ENCODE results near the gene XYLT2. TPM values are rescaled to one million over a fixed set of nuclear protein-coding genes. Genes with fewer than 3 reads are reported as not detected.

XYLT2 gene
- total RNA-seq, 1 experiment from 2014 or later = 26.4 TPM

DNA sequence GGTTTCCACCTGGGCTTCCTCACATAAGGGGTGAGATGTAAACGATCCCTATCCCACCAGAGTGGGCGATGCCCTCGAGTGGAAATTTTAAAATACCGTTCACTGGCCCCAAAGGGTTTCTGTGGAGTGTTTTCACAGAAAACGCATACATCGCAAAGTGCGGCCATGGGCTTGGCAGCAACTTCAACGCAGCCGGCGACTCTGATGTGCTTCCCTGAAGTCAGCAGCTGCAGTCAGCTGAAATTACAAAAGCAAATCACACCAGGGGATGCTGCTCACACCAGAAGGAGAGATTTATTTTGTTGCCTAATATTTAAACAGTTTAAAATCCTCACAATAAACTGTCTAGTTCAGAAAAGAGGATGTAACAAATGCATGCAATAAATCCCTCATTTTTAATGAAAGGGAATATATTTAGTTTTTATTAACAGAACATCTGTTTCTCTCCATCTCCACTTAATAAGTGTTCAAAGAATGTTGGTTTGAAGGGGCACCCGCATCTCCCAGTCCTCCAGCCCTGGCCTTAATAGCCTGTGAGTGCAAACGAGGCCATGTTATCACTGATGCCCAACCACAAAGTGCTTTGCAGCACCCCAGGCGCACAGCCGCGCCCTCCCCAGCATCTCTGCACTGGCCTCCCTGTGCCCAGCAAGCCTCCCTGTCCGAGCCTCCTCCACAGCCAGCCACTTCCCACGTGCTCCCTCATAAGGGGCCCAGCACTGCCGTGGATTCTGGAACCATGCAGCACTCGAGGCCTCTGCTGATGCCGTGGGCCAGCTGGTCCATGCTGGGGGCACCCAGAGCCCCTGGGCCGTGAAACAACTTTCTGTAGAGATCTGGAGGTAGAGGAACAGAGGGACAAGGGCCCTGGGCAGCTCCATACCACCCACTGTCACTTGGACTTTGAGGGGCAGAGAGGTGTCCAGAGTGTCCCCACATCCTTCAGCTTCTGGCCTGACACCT, 17.3 kb upstream of the XYLT2 start:
- Mint-ChIP-seq H3K9me3 (no peaks in the 10 kb centered on the region), H3K27me3 (ENCODE audit: low read depth) (peaks cover 5% of the 10 kb centered on the region), H3K36me3 (ENCODE audit: insufficient read depth in 1 of 3, low read depth in 3 of 3) (no peaks in the 10 kb centered on the region), H3K27ac (no peak overlapping the region), H3K4me1 (peaks cover 11 to 14% of the 10 kb centered on the region in 2 experiments), H3K4me3 (no peak overlapping the region)
- no peak overlapping the region for H3T11ph ChIP-seq (ENCODE audit: low read length)
- peaks cover 2% of the 10 kb centered on the region for H4K20me1 ChIP-seq (ENCODE audit: control insufficient read depth, insufficient read depth, insufficient read length)
- no peak overlapping the region for H4K5ac ChIP-seq (ENCODE audit: insufficient read length, low read depth, low read length)
- no peak overlapping the region for H2AFZ ChIP-seq (ENCODE audit: low read length)
- H3K23me2 ChIP-seq (ENCODE audit: insufficient read length, low read depth, low read length, poor library complexity, severe bottlenecking) = no peaks in the 10 kb centered on the region
- H3K9me3 ChIP-seq (ENCODE audit: control insufficient read depth, low read depth, low read length) = no peaks in the 10 kb centered on the region
- H3K4ac ChIP-seq (ENCODE audit: low read depth, low read length) = no peak overlapping the region
- no peak overlapping the region for H2BK15ac ChIP-seq (ENCODE audit: low read depth, low read length)
- no peak overlapping the region for H4K8ac ChIP-seq (replicated peaks; ENCODE audit: insufficient read length, low read depth, low read length)
- H3K27ac ChIP-seq (ENCODE audit: insufficient read length, low read depth, low read length) = no peak overlapping the region
- no peak overlapping the region for H2BK20ac ChIP-seq (ENCODE audit: low read depth, low read length, poor library complexity, severe bottlenecking)
- no peak overlapping the region for H3K9ac ChIP-seq (ENCODE audit: extremely low read depth, insufficient read length, low read length)
- H3K27me3 ChIP-seq (ENCODE audit: insufficient read depth, low read length) = no peaks in the 10 kb centered on the region
- no peak overlapping the region for H3K56ac ChIP-seq (ENCODE audit: insufficient read length, low read depth, low read length)
- no peak overlapping the region for H3K23ac ChIP-seq (ENCODE audit: insufficient read length, low read depth, low read length)
- no peak overlapping the region for H2BK12ac ChIP-seq (ENCODE audit: insufficient read length, low read depth, low read length)
- no peaks in the 10 kb centered on the region for H3K79me1 ChIP-seq (ENCODE audit: insufficient read depth, low read depth, low read length, poor library complexity, severe bottlenecking)
- H2BK120ac ChIP-seq (ENCODE audit: low read depth, low read length, poor library complexity, severe bottlenecking) = no peak overlapping the region
- no peak overlapping the region for H3K18ac ChIP-seq (ENCODE audit: insufficient read length, low read depth, low read length)
- H3K79me2 ChIP-seq (ENCODE audit: insufficient read depth, low read length) = no peaks in the 10 kb centered on the region
- H2AK5ac ChIP-seq (ENCODE audit: insufficient read length, low read length) = no peak overlapping the region
- H3K4me1 ChIP-seq (ENCODE audit: insufficient read depth, low read length) = no peaks in the 10 kb centered on the region
- H2BK5ac ChIP-seq (ENCODE audit: insufficient read length, low read length) = no peak overlapping the region
- no peak for DNase-seq
- no peak overlapping the region for H4K91ac ChIP-seq (ENCODE audit: insufficient read length, low read depth, low read length)
- no CpG with 5 or more reads among the region's 21 CpGs for WGBS (ENCODE audit: extremely low coverage, insufficient read length, low lambda C conversion rate)
- H3K14ac ChIP-seq (ENCODE audit: insufficient read depth, low read length) = no peak overlapping the region
- TF ChIP-seq, protein P1, sequence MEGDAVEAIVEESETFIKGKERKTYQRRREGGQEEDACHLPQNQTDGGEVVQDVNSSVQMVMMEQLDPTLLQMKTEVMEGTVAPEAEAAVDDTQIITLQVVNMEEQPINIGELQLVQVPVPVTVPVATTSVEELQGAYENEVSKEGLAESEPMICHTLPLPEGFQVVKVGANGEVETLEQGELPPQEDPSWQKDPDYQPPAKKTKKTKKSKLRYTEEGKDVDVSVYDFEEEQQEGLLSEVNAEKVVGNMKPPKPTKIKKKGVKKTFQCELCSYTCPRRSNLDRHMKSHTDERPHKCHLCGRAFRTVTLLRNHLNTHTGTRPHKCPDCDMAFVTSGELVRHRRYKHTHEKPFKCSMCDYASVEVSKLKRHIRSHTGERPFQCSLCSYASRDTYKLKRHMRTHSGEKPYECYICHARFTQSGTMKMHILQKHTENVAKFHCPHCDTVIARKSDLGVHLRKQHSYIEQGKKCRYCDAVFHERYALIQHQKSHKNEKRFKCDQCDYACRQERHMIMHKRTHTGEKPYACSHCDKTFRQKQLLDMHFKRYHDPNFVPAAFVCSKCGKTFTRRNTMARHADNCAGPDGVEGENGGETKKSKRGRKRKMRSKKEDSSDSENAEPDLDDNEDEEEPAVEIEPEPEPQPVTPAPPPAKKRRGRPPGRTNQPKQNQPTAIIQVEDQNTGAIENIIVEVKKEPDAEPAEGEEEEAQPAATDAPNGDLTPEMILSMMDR (conservative IDR thresholded peaks at IDR 0.05) = no peak
- no peak overlapping the region for H3K4me2 ChIP-seq (ENCODE audit: insufficient read depth, insufficient read length, low read length)
